IPS-NIHi7 (cell line): ENCODE results near the gene SMTN.
"Not testable (repeated sequence)": the region's sequence is repeated elsewhere in the genome, so short reads cannot be mapped to it uniquely, and the experiment has no call there.

Experiments
- DNase-seq: peaks from one replicate; pipeline ENCODE4 v3.0.0; 2012; ENCODE audit warnings: mixed read lengths; ENCODE audit errors: extremely low spot score

The SMTN gene

GRCh38 chr22:31073125-31073524 is 8.0 kb upstream of the SMTN start:
- DNase-seq: not testable (repeated sequence)

- not testable (repeated sequence) for DNase-seq
Observed at GRCh38 chr22:31073545-31074145, 7.5 kb upstream of the SMTN start.

- DNase-seq: no peak
Observed at GRCh38 chr22:31075961-31076360, 5.2 kb upstream of the SMTN start.

GRCh38 chr22:31077681-31078080 is 3.4 kb upstream of the SMTN start:
- no peak for DNase-seq

GRCh38 chr22:31078389-31078788 is 2.7 kb upstream of the SMTN start:
- not testable (repeated sequence) for DNase-seq

GRCh38 chr22:31079095-31079642 is 1.9 kb upstream of the SMTN start:
- peak; percentile 55 for DNase-seq

- DNase-seq: no peak
Observed at GRCh38 chr22:31080164-31080847, 812 bp upstream of the SMTN start.

- no peak for DNase-seq
Observed at GRCh38 chr22:31081963-31082605, 966 bp downstream of the SMTN start.

GRCh38 chr22:31082606-31083376 is 1.7 kb downstream of the SMTN start:
- DNase-seq: peak; percentile 70

GRCh38 chr22:31083377-31083768 is 2.3 kb downstream of the SMTN start:
- DNase-seq: no peak

GRCh38 chr22:31083923-31084810 is 3.0 kb downstream of the SMTN start:
- DNase-seq: no peak

GRCh38 chr22:31084811-31085492 is 3.8 kb downstream of the SMTN start:
- DNase-seq: peak; percentile 90

- DNase-seq: peak; percentile 60
Observed at GRCh38 chr22:31085493-31085824, 4.3 kb downstream of the SMTN start.

- no peak for DNase-seq
Observed at GRCh38 chr22:31085928-31086327, 4.8 kb downstream of the SMTN start.

- DNase-seq: no peak
Observed at GRCh38 chr22:31086703-31087330, 5.7 kb downstream of the SMTN start.

GRCh38 chr22:31087744-31088215 is 6.7 kb downstream of the SMTN start:
- DNase-seq: no peak

- no peak for DNase-seq
Observed at GRCh38 chr22:31088233-31088986, 7.3 kb downstream of the SMTN start.

- DNase-seq: peak; percentile 44
Observed at GRCh38 chr22:31089160-31090100, 8.3 kb downstream of the SMTN start.
